Endothelial cell of umbilical vein (primary cell): ENCODE data around the gene RPS19BP1. TPM values are rescaled to one million over a fixed set of nuclear protein-coding genes. Genes with fewer than 3 reads are reported as not detected.

Experiments used
- BruUV-seq: library from RNA; stranded (reverse); fragments of 400-500 nt; replicated peaks from 2 replicates; lab custom pipeline; 2021; lab: Mats Ljungman, UMichigan
- CTCF ChIA-PET: fragments of 300-600, 350-600 bp; sonication (Branson Sonifier 250); formaldehyde crosslinking; loops from one replicate; lab custom pipeline; 2021; ENCODE audit warnings: antibody characterized with exemption, inconsistent platforms; lab: Charles Lee
- POLR2A ChIA-PET: fragments of 300-600, 350-600 bp; sonication (Branson Sonifier 250); formaldehyde crosslinking; loops from one replicate; lab custom pipeline; 2021; ENCODE audit warnings: antibody characterized with exemption, inconsistent platforms; lab: Charles Lee
- DNase-seq: peaks from one replicate; pipeline ENCODE4 v3.0.0-alpha.2; 2011; ENCODE audit warnings: low read depth, low spot score
- FAIRE-seq: peaks from 2 replicates; lab custom pipeline; 2011; peaks lifted over from hg19 to GRCh38; lab: Jason Lieb, UNC
- H2AFZ ChIP-seq: 2 replicates; pipeline ENCODE4 v1.6.0; 2012; ENCODE audit warnings: low read depth, low read length, control low read depth, inconsistent platforms
- H3K27ac ChIP-seq: 2 replicates; pipeline ENCODE4 v1.5.1; 2011; ENCODE audit warnings: low read depth, mild to moderate bottlenecking, control low read depth, low read length, moderate library complexity; ENCODE audit not compliant: insufficient read depth
- H3K27me3 ChIP-seq, 2 experiments: 2 replicates each; pipeline versions ENCODE4 v1.6.0 to v1.6.1; 2011; ENCODE audit warnings: low read length in 2 of 2, mixed read lengths in 1 of 2; ENCODE audit not compliant: control insufficient read depth in 2 of 2, insufficient read depth in 2 of 2
- H3K36me3 ChIP-seq, 2 experiments: 2 replicates in 1 of 2; 3 replicates in 1 of 2; pipeline ENCODE4 v1.5.1; 2011; ENCODE audit warnings: low read length in 2 of 2, mild to moderate bottlenecking in 1 of 2, moderate library complexity in 1 of 2; ENCODE audit not compliant: control insufficient read depth in 2 of 2, insufficient read depth in 2 of 2; ENCODE audit errors: extremely low read depth in 1 of 2
- H3K4me1 ChIP-seq: 3 replicates; pipeline ENCODE4 v1.5.1; 2011; ENCODE audit warnings: mild to moderate bottlenecking, low read length; ENCODE audit not compliant: control insufficient read depth, insufficient read depth; ENCODE audit errors: extremely low read depth
- H3K4me2 ChIP-seq: 2 replicates; pipeline ENCODE4 v1.6.1; 2011; ENCODE audit warnings: low read length, control low read depth, mixed read lengths; ENCODE audit not compliant: insufficient read depth
- H3K4me3 ChIP-seq, 3 experiments: fragments of 200-600 bp in 1 of 3; sonication (generic), shearing (Covaris generic) in 1 of 3; replicated peaks in 1 of 3; 2 replicates each; pipeline ENCODE4 v1.5.1; 2011 to 2016; ENCODE audit warnings: control low read depth in 3 of 3, low read length in 3 of 3, mild to moderate bottlenecking in 2 of 3, inconsistent platforms in 1 of 3, low read depth in 1 of 3, moderate library complexity in 1 of 3; ENCODE audit not compliant: insufficient read depth in 1 of 3
- H3K79me2 ChIP-seq: 2 replicates; pipeline ENCODE4 v1.6.0; 2012; ENCODE audit warnings: low read length, inconsistent platforms; ENCODE audit not compliant: control insufficient read depth, insufficient read depth
- H3K9ac ChIP-seq: replicated peaks from 2 replicates; pipeline ENCODE3; 2011; ENCODE audit warnings: low read length, control low read depth; ENCODE audit not compliant: insufficient read depth; ENCODE audit errors: extremely low read depth
- H3K9me1 ChIP-seq: replicated peaks from 3 replicates; pipeline ENCODE4 v1.6.0; 2011; ENCODE audit warnings: mild to moderate bottlenecking, low read length; ENCODE audit not compliant: control insufficient read depth, insufficient read depth; ENCODE audit errors: extremely low read depth
- H3K9me3 ChIP-seq: replicated peaks from 2 replicates; pipeline ENCODE4 v1.5.1; 2012; ENCODE audit warnings: low read length, inconsistent platforms; ENCODE audit not compliant: control insufficient read depth, insufficient read depth
- H4K20me1 ChIP-seq: replicated peaks from 2 replicates; pipeline ENCODE3; 2011; ENCODE audit warnings: mild to moderate bottlenecking, low read length; ENCODE audit not compliant: control insufficient read depth, insufficient read depth; ENCODE audit errors: extremely low read depth
- CTCF ChIP-seq, 2 donors: IDR thresholded peaks; 1 replicate in 1 of 2; 2 replicates in 1 of 2; pipeline ENCODE4 v1.5.1; 2011; ENCODE audit warnings: low read length in 2 of 2, mild to moderate bottlenecking in 2 of 2, moderate library complexity in 2 of 2, control low read depth in 1 of 2, inconsistent platforms in 1 of 2, low read depth in 1 of 2; ENCODE audit not compliant: insufficient read depth in 1 of 2; ENCODE audit errors: extremely low read depth in 1 of 2
- EZH2 ChIP-seq: IDR thresholded peaks from 2 replicates; pipeline ENCODE4 v1.6.1; 2012; ENCODE audit warnings: borderline replicate concordance, low read depth, mild to moderate bottlenecking, moderate library complexity, low read length, inconsistent platforms; ENCODE audit not compliant: severe bottlenecking
- FOS ChIP-seq: IDR thresholded peaks from 2 replicates; pipeline ENCODE4 v1.6.1; 2011; ENCODE audit warnings: mild to moderate bottlenecking, low read length, moderate library complexity, borderline replicate concordance; ENCODE audit not compliant: insufficient read depth
- GATA2 ChIP-seq: IDR thresholded peaks from 2 replicates; pipeline ENCODE4 v1.7.0; 2011; ENCODE audit warnings: low read depth, mild to moderate bottlenecking, moderate library complexity, mixed read lengths, low read length; ENCODE audit not compliant: insufficient read length, insufficient read depth
- JUN ChIP-seq: IDR thresholded peaks from 2 replicates; pipeline ENCODE4 v1.6.1; 2011; ENCODE audit warnings: borderline replicate concordance, low read depth; ENCODE audit not compliant: insufficient read length, insufficient read depth
- MAX ChIP-seq: IDR thresholded peaks from 2 replicates; pipeline ENCODE4 v1.6.1; 2011; ENCODE audit not compliant: insufficient read depth, insufficient read length
- POLR2A ChIP-seq: IDR thresholded peaks from 2 replicates; pipeline ENCODE4 v1.6.1; 2012; ENCODE audit warnings: low read depth, mild to moderate bottlenecking, control low read depth, low read length
- POLR2AphosphoS5 ChIP-seq: IDR thresholded peaks from 2 replicates; pipeline ENCODE4 v1.6.1; 2012; ENCODE audit warnings: low read depth, mild to moderate bottlenecking, control low read depth, low read length, moderate library complexity; ENCODE audit not compliant: insufficient read depth
- dilution Hi-C: fragments of 300-500 bp; cut with MboI; formaldehyde crosslinking; loops from one replicate; pipeline ENCODE4 v1.15.0; 2019; ENCODE audit warnings: low sequenced_read_pairs; ENCODE audit not compliant: extremely low pct_ligation_motif_present
- intact Hi-C: fragments of 100-400 bp; cut with micrococcal nuclease; formaldehyde crosslinking; loops from one replicate; pipeline ENCODE4 v1.10.0; 2022
- polyA plus RNA-seq, 4 experiments: library from polyadenylated mRNA; depleted of rRNA in 3 of 4; stranded (reverse) in 3 of 4; unstranded in 1 of 4; fragments of >200 nt; gene quantifications; 2 replicates each; pipeline versions ENCODE4 v1.2.1 to v1.2.3, GENCODE V29; 2011 to 2012; ENCODE audit warnings: missing spikeins in 1 of 4
- total RNA-seq: library from RNA; stranded (reverse); gene quantifications from 2 replicates; pipeline ENCODE4 v1.2.3, GENCODE V29; 2021

The RPS19BP1 gene
- total and polyA plus RNA-seq, 2 donors (not counting 3 experiments of a cell fraction or from before 2014, with no cell fraction given) = 66.6 to 84.3 TPM

- Histone ChIP-seq H3K4me3 (no peak overlapping the region), H3K36me3 (no peaks in the 10 kb centered on the region), H3K9me1 (no peaks in the 10 kb centered on the region), H4K20me1 (no peaks in the 10 kb centered on the region), H3K9me3 (no peaks in the 10 kb centered on the region), H3K27me3 (peaks cover 0 to 3% of the 10 kb centered on the region in 2 experiments), H3K4me2 (no peak overlapping the region), H3K4me1 (no peaks in the 10 kb centered on the region), H3K9ac (no peak overlapping the region), H3K79me2 (no peaks in the 10 kb centered on the region), H2AFZ (no peak overlapping the region), H3K27ac (no peak overlapping the region)
- no TSS peak for BruUV-seq
- ChIA-PET POLR2A (no interaction called here), CTCF (no interaction called here)
- dilution Hi-C loops (no loop called here), intact Hi-C loops (no loop called here)
- no peak for TF ChIP-seq EZH2
- TF ChIP-seq POLR2AphosphoS5 = no peak
- no peak for TF ChIP-seq CTCF (IDR thresholded peaks at IDR 0.05; ENCODE audit: extremely low read depth in 1 of 2, insufficient read depth in 1 of 2, low read depth in 1 of 2, low read length in 2 of 2)
- no peak for TF ChIP-seq JUN
- no peak for TF ChIP-seq GATA2
- no peak for TF ChIP-seq FOS
- no peak for TF ChIP-seq POLR2A
- no peak for TF ChIP-seq MAX
- no peak for FAIRE-seq
- DNase-seq = no peak
Observed at GRCh38 chr22:39581303-39581702, 48.8 kb upstream of the RPS19BP1 start.
